ENCODE results near the gene SEMA5B. TPM values are rescaled to one million over a fixed set of nuclear protein-coding genes. Genes with fewer than 3 reads are reported as not detected.

The SEMA5B gene
- total RNA-seq, 1 experiment from 2014 or later, result 0.04 TPM

DNA sequence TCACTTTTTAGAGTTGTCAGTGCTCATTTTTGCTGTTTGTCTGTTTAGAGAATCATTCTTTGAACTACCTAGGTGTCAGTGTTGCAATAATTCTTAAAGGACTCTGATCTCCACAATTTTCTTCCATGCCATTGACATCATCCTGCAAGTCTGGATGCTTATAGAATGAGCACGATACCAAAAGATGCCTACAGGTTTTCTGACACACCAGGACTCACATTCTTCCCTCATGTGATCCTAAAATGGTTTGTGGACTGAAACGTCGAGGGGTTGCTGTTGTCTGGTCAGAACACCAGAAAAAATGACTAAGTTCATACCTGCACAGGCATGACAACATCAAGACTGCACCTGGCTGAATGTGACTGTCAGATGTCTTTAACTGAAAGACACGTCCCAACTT is 95.9 kb downstream of the SEMA5B start:
- Histone ChIP-seq H3K27me3 (ENCODE audit: low read length) (no peaks in the 10 kb centered on the region), H3K27ac (ENCODE audit: low read length) (no peak overlapping the region), H3K9me3 (ENCODE audit: low read length) (no peaks in the 10 kb centered on the region), H3K36me3 (ENCODE audit: low read depth, low read length) (no peaks in the 10 kb centered on the region), H2AFZ (ENCODE audit: low read length) (no peak overlapping the region), H3K79me2 (ENCODE audit: low read length) (no peaks in the 10 kb centered on the region), H4K20me1 (ENCODE audit: low read length) (no peaks in the 10 kb centered on the region), H3K9me2 (replicated peaks; ENCODE audit: low read length) (no peaks in the 10 kb centered on the region), H3K9ac (ENCODE audit: low read length) (no peak overlapping the region), H3K4me3 (ENCODE audit: low read length) (no peak overlapping the region), H3F3A (ENCODE audit: low read length, unreplicated experiment) (no peaks in the 10 kb centered on the region), H3K4me2 (ENCODE audit: low read length) (0 out of 2 replicates have a peak overlapping the region, but pooled peaks have one; percentile 4), H3K4me1 (ENCODE audit: insufficient read depth, low read length) (0 out of 2 replicates have a peak, but pooled peaks cover 10% of the 10 kb centered on the region)
- ATAC-seq (no peak), DNase-seq (peak; percentile 42)
- CTCF ChIA-PET, result no interaction called here
- intact Hi-C loops (cut with micrococcal nuclease), result no loop called here
- no peak for TF ChIP-seq EZH2phosphoT487 (IDR thresholded peaks at IDR 0.05; ENCODE audit: borderline replicate concordance, low read length)
- TF ChIP-seq EZH2 (IDR thresholded peaks at IDR 0.05; ENCODE audit: low read length, unreplicated experiment), result no peak
- TF ChIP-seq, protein P1, sequence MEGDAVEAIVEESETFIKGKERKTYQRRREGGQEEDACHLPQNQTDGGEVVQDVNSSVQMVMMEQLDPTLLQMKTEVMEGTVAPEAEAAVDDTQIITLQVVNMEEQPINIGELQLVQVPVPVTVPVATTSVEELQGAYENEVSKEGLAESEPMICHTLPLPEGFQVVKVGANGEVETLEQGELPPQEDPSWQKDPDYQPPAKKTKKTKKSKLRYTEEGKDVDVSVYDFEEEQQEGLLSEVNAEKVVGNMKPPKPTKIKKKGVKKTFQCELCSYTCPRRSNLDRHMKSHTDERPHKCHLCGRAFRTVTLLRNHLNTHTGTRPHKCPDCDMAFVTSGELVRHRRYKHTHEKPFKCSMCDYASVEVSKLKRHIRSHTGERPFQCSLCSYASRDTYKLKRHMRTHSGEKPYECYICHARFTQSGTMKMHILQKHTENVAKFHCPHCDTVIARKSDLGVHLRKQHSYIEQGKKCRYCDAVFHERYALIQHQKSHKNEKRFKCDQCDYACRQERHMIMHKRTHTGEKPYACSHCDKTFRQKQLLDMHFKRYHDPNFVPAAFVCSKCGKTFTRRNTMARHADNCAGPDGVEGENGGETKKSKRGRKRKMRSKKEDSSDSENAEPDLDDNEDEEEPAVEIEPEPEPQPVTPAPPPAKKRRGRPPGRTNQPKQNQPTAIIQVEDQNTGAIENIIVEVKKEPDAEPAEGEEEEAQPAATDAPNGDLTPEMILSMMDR (conservative IDR thresholded peaks at IDR 0.05; ENCODE audit: low read depth, low read length), result no peak
- POLR2A ChIA-PET (ENCODE audit: unreplicated experiment), result no interaction called here
- no TSS peak for BruUV-seq (replicated peaks)

DNA sequence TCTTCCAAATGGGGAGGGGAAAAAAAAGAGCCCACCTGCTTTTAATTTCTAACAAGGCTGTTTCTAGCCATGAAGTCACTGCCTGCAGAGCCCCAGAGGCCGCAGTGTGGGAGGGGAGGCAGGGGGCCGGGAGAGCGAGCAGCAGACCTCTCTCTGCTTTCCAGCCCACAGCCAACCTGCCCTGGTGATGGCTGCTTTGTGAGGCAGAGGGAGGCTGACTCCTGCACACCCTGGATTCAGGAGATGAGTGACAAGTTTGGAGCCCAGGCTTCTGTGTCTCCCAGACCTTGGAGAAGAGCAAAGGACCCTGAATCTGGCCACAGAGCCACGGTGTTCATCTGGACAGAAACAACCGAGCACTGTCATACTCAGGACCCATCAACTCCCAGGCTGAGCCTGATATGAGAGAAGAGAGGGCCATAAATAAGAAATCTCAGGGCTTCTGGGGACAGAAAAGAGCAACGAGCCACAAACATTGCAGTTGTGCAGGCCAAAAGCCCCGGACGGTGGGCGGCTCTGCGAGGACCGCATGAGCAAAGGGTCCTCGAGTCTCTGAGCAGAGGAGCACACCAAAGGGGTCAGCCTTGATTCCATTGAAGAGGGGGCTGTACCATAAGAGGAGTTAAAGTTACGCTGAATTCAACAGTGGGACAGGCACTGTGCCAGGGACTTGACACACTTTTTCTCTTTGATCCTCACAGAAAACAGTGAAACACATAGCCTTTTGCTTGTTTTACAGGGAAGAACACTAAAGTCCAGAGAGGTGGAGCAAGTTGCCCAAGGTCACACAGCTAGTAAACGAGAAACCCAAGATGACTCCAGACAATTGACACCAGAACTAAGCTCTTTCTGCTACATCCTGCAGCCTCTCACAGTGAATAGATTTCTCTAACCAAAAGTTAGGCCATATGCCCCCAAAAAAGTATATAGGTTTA is 97.2 kb downstream of the SEMA5B start:
- Histone ChIP-seq H3K27ac (ENCODE audit: low read length) (no peak overlapping the region), H3K9ac (ENCODE audit: low read length) (no peak overlapping the region), H3F3A (ENCODE audit: low read length, unreplicated experiment) (no peaks in the 10 kb centered on the region), H3K4me3 (ENCODE audit: low read length) (no peak overlapping the region), H3K36me3 (ENCODE audit: low read depth, low read length) (no peaks in the 10 kb centered on the region), H3K9me2 (replicated peaks; ENCODE audit: low read length) (no peaks in the 10 kb centered on the region), H3K4me1 (ENCODE audit: insufficient read depth, low read length) (0 out of 2 replicates have a peak, but pooled peaks cover 10% of the 10 kb centered on the region), H3K79me2 (ENCODE audit: low read length) (no peaks in the 10 kb centered on the region), H3K9me3 (ENCODE audit: low read length) (no peaks in the 10 kb centered on the region), H2AFZ (ENCODE audit: low read length) (no peak overlapping the region), H3K4me2 (ENCODE audit: low read length) (no peak overlapping the region), H3K27me3 (ENCODE audit: low read length) (no peaks in the 10 kb centered on the region), H4K20me1 (ENCODE audit: low read length) (no peaks in the 10 kb centered on the region)
- ChIA-PET CTCF (no interaction called here), POLR2A (ENCODE audit: unreplicated experiment) (no interaction called here)
- TF ChIP-seq EZH2 (IDR thresholded peaks at IDR 0.05; ENCODE audit: low read length, unreplicated experiment) (no peak), EZH2phosphoT487 (IDR thresholded peaks at IDR 0.05; ENCODE audit: borderline replicate concordance, low read length) (no peak)
- TF ChIP-seq, protein P1 (conservative IDR thresholded peaks at IDR 0.05; ENCODE audit: low read depth, low read length), result no peak
- DNase-seq (no peak), ATAC-seq (no peak)
- no TSS peak for BruUV-seq (replicated peaks)
- intact Hi-C loops (cut with micrococcal nuclease), result no loop called here

Data from PC-3 (cell line).